Measurements from ENCODE around the gene DISP2.

- TF ChIP-seq, protein P1, sequence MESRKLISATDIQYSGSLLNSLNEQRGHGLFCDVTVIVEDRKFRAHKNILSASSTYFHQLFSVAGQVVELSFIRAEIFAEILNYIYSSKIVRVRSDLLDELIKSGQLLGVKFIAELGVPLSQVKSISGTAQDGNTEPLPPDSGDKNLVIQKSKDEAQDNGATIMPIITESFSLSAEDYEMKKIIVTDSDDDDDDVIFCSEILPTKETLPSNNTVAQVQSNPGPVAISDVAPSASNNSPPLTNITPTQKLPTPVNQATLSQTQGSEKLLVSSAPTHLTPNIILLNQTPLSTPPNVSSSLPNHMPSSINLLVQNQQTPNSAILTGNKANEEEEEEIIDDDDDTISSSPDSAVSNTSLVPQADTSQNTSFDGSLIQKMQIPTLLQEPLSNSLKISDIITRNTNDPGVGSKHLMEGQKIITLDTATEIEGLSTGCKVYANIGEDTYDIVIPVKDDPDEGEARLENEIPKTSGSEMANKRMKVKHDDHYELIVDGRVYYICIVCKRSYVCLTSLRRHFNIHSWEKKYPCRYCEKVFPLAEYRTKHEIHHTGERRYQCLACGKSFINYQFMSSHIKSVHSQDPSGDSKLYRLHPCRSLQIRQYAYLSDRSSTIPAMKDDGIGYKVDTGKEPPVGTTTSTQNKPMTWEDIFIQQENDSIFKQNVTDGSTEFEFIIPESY (IDR thresholded peaks at IDR 0.05): no peak
- TF ChIP-seq CTCF (IDR thresholded peaks at IDR 0.05; ENCODE audit: low read depth, low read length, missing input control): no peak
Observed at GRCh38 chr15:40369971-40370370, 12.0 kb downstream of the DISP2 start.

Data from liver (tissue), 2 donors.